K562 (cell line): Measurements from ENCODE around the gene SPATS2L.

Experiments
- NR2F6 ChIP-seq: fragments of 450-650 bp; formaldehyde crosslinking; IDR thresholded peaks from 2 replicates; pipeline ENCODE4 v1.4.0; 2020; ENCODE audit warnings: mild to moderate bottlenecking
- RAD51 ChIP-seq: fragments of 450-650 bp; IDR thresholded peaks from 2 replicates; pipeline ENCODE4 v1.7.1; 2016; ENCODE audit warnings: low read depth, mild to moderate bottlenecking, borderline replicate concordance
- ZC3H4 ChIP-seq: sonication (generic); formaldehyde crosslinking; IDR thresholded peaks from 2 replicates; pipeline ENCODE4 v1.9.0; 2021; ENCODE audit warnings: missing genetic modification reagents, borderline replicate concordance

DNA sequence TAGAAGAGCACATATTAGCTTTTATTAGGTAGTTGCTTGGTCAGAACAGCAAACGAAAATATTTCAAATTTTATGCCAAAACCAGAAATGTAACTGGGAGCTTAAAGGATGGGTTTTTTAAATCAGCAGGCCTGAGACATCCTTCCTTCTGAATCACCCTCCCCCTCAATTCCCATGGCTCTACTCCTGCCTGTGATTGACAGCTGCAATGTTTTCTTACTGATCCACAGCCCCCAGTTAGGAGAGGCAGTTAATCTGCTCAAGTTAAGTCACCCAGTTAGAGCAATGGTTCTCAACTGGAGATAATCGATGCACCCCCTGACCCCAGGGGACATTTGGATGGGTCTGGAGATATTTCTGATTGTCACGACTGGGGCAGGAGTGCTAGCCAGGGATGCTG is 178.4 kb downstream of the SPATS2L start:
- TF ChIP-seq ZC3H4 (CRISPR knock-in tag) = no peak
- no peak for TF ChIP-seq RAD51
- TF ChIP-seq NR2F6 (CRISPR knock-in tag) = no peak
